Measurements from ENCODE around the gene NAALADL2. TPM values are rescaled to one million over a fixed set of nuclear protein-coding genes. Genes with fewer than 3 reads are reported as not detected.

Gene NAALADL2
- total and polyA plus RNA-seq, 2 donors from 2014 or later: 2.0 to 20.2 TPM

DNA sequence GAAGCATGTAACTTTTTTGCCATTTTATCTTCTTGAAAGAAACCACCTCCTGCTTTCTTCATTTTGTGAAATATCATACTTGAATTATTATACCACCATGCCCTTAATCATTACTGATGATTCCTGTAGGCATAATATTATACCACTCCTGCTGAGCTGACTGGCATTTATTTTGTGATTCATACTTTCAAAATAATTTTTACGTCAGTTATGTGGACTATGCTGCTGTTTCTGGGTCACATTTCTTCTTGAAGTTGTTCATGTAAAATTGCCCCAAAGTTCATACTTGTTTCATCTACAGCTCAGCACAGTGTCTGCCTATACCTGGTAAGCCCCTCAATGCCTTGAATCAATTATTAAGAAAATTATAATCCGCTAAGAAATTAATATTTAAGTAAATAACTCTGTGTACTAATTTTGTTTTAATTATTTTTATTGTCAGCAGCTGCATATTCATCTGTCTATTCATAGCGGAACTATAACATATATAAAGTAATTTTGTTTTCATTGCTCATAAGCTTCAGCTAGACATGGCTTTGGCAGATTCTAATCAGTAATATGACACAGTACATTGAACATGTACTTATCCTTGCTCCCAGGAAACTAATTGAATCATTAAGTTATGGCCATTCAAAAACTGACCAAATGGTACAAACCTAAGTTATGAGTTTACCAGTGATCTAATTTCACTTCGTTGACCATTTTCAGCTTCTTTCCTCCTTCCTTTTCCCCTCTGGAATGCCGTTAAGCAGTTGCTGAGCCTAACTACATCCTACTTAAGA, 160.0 kb downstream of the NAALADL2 start:
- Histone ChIP-seq H3K9ac (ENCODE audit: low read length in 3 of 3) (no peak overlapping the region), H3K4me3 (ENCODE audit: low read length in 3 of 3) (no peak overlapping the region), H3K36me3 (ENCODE audit: control insufficient read depth in 2 of 3, insufficient read depth in 3 of 3, low read length in 3 of 3) (no peaks in the 10 kb centered on the region), H3K4me1 (ENCODE audit: control insufficient read depth in 2 of 3, insufficient read depth in 2 of 3, low read depth in 1 of 3, low read length in 3 of 3) (no peaks in the 10 kb centered on the region), H3K9me3 (ENCODE audit: control insufficient read depth in 2 of 3, insufficient read depth in 1 of 3, low read length in 3 of 3) (no peaks in the 10 kb centered on the region), H3K27me3 (ENCODE audit: control insufficient read depth, insufficient read depth, low read length) (no peaks in the 10 kb centered on the region), H3K27ac (ENCODE audit: low read depth in 2 of 2, low read length in 2 of 2) (no peak overlapping the region)
- DNase-seq (no peak), FAIRE-seq (no peak)
- intact Hi-C loops (cut with DNase I): no loop called here
- TF ChIP-seq, protein P1, sequence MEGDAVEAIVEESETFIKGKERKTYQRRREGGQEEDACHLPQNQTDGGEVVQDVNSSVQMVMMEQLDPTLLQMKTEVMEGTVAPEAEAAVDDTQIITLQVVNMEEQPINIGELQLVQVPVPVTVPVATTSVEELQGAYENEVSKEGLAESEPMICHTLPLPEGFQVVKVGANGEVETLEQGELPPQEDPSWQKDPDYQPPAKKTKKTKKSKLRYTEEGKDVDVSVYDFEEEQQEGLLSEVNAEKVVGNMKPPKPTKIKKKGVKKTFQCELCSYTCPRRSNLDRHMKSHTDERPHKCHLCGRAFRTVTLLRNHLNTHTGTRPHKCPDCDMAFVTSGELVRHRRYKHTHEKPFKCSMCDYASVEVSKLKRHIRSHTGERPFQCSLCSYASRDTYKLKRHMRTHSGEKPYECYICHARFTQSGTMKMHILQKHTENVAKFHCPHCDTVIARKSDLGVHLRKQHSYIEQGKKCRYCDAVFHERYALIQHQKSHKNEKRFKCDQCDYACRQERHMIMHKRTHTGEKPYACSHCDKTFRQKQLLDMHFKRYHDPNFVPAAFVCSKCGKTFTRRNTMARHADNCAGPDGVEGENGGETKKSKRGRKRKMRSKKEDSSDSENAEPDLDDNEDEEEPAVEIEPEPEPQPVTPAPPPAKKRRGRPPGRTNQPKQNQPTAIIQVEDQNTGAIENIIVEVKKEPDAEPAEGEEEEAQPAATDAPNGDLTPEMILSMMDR (IDR thresholded peaks at IDR 0.05; ENCODE audit: borderline replicate concordance, extremely low read depth, insufficient read depth): no peak

DNA sequence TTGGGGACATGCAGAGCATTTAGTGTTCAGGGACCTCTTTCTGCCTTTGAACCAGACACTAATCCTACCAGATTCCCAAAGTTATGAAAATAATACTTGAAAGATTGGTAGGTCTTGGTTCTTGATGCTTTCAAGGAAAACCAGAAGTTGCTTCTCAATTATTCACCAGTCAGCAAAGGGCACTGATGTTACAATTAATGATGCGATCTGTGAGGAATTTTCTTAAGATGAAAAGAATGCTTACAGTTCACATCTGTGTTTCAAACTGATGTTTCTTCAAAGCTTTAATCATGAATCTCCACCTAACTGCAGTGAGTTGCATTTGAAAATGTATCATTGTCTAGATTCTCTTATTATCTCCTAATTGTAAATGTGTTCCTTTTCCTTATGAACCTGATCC, 161.0 kb downstream of the NAALADL2 start:
- intact Hi-C loops (cut with DNase I): no loop called here
- no peak overlapping the region for H3K9ac ChIP-seq (ENCODE audit: low read length in 3 of 3)
- no peaks in the 10 kb centered on the region for H3K27me3 ChIP-seq (ENCODE audit: control insufficient read depth, insufficient read depth, low read length)
- H3K9me3 ChIP-seq (ENCODE audit: control insufficient read depth in 2 of 3, insufficient read depth in 1 of 3, low read length in 3 of 3): no peaks in the 10 kb centered on the region
- no peak overlapping the region for H3K4me3 ChIP-seq (ENCODE audit: low read length in 3 of 3)
- no peak for DNase-seq
- TF ChIP-seq, protein P1 (IDR thresholded peaks at IDR 0.05; ENCODE audit: borderline replicate concordance, extremely low read depth, insufficient read depth): no peak
- no peaks in the 10 kb centered on the region for H3K4me1 ChIP-seq (ENCODE audit: control insufficient read depth in 2 of 3, insufficient read depth in 2 of 3, low read depth in 1 of 3, low read length in 3 of 3)
- H3K36me3 ChIP-seq (ENCODE audit: control insufficient read depth in 2 of 3, insufficient read depth in 3 of 3, low read length in 3 of 3): no peaks in the 10 kb centered on the region
- FAIRE-seq: no peak
- no peak overlapping the region for H3K27ac ChIP-seq (ENCODE audit: low read depth in 2 of 2, low read length in 2 of 2)

DNA sequence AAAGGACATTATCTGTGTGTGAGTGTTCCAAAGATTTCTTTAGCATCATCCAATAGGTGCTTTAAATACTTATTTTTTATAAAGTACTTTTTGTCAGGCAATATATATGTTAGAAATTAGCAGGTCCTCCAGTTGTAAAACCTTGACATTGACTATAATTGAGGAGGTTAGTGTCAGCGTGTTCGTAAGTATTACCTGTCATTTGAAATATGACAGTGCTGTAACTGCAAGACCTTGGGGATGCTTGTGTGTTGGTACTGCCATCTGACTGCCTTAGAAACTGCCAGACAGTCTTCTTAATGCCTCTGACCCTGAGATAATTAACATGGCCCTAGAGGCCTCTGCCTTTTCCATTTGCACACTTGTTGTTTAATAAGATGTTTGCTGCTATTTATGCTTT, 170.7 kb downstream of the NAALADL2 start:
- Histone ChIP-seq H3K4me3 (ENCODE audit: low read length in 3 of 3) (no peak overlapping the region), H3K27ac (ENCODE audit: low read depth in 2 of 2, low read length in 2 of 2) (no peak overlapping the region), H3K4me1 (ENCODE audit: control insufficient read depth in 2 of 3, insufficient read depth in 2 of 3, low read depth in 1 of 3, low read length in 3 of 3) (no peaks in the 10 kb centered on the region), H3K9me3 (ENCODE audit: control insufficient read depth in 2 of 3, insufficient read depth in 1 of 3, low read length in 3 of 3) (no peaks in the 10 kb centered on the region), H3K9ac (ENCODE audit: low read length in 3 of 3) (no peak overlapping the region), H3K27me3 (ENCODE audit: control insufficient read depth, insufficient read depth, low read length) (no peaks in the 10 kb centered on the region), H3K36me3 (ENCODE audit: control insufficient read depth in 2 of 3, insufficient read depth in 3 of 3, low read length in 3 of 3) (no peaks in the 10 kb centered on the region)
- intact Hi-C loops (cut with DNase I): no loop called here
- TF ChIP-seq, protein P1 (IDR thresholded peaks at IDR 0.05; ENCODE audit: borderline replicate concordance, extremely low read depth, insufficient read depth): no peak
- DNase-seq (no peak), FAIRE-seq (no peak)

Measured in kidney (tissue), 14 donors.